ENCODE measurements around the gene CRACR2B. TPM values are rescaled to one million over a fixed set of nuclear protein-coding genes. Genes with fewer than 3 reads are reported as not detected.

Gene CRACR2B
- total RNA-seq, 1 experiment from 2014 or later, result 11.8 TPM

GRCh38 chr11:804599-804964 lies 23.1 kb upstream of the CRACR2B start:
- Histone ChIP-seq H2AFZ (ENCODE audit: low read depth, low read length, poor library complexity, severe bottlenecking) (no peak overlapping the region), H3K27ac (ENCODE audit: low read depth, low read length) (peak overlapping the region; percentile 93)
- CTCF ChIA-PET, result no interaction called here

GRCh38 chr11:808427-809286 lies 19.1 kb upstream of the CRACR2B start:
- peak overlapping the region; percentile 100 for H3K9ac ChIP-seq (ENCODE audit: low read length)
- BruUV-seq (replicated peaks), result TSS peak; percentile 80
- intact Hi-C loops (cut with micrococcal nuclease), result loop anchor here (1.0 to 5.0 kb wide), 2 partner anchors 12 to 34 kb away; partner anchors contain the start of genes POLR2L and TSPAN4
- H3K36me3 ChIP-seq (ENCODE audit: control insufficient read depth in 1 of 2, insufficient read depth in 2 of 2, low read length in 2 of 2), result peaks cover 21 to 38% of the 10 kb centered on the region in 2 experiments
- no peak for TF ChIP-seq ELF1 (IDR thresholded peaks at IDR 0.05; ENCODE audit: borderline replicate concordance, low read depth)
- no peak for TF ChIP-seq EGR1 (IDR thresholded peaks at IDR 0.05; ENCODE audit: low read depth)
- peak; percentile 19 for TF ChIP-seq YY1 (IDR thresholded peaks at IDR 0.05; ENCODE audit: extremely low read depth, insufficient replicate concordance, low read depth, low read length)
- peak in 2 of 3 experiments; percentile 36 to 47; a peak in 4 of 6 replicates for TF ChIP-seq CTCF (IDR thresholded peaks at IDR 0.05 in 2 of 3, conservative IDR thresholded peaks at IDR 0.05 in 1 of 3; ENCODE audit: borderline replicate concordance in 1 of 3, insufficient read depth in 1 of 3, low read depth in 2 of 3, low read length in 2 of 3)
- TF ChIP-seq REST (IDR thresholded peaks at IDR 0.05; ENCODE audit: low read depth), result no peak
- no peak for TF ChIP-seq POLR2AphosphoS5 (IDR thresholded peaks at IDR 0.05; ENCODE audit: low read depth, low read length)
- no peak for TF ChIP-seq POLR2A (IDR thresholded peaks at IDR 0.05; ENCODE audit: borderline replicate concordance, extremely low read depth, insufficient read depth, insufficient read length)
- H3K27ac ChIP-seq (ENCODE audit: low read depth, low read length), result peak overlapping the region; percentile 93
- H3K27me3 ChIP-seq (ENCODE audit: insufficient read depth, low read length), result no peaks in the 10 kb centered on the region
- peak overlapping the region; percentile 82 to 97 for H3K4me3 ChIP-seq (replicated peaks in 1 of 2; ENCODE audit: low read depth in 1 of 2, low read length in 2 of 2)
- ChIA-PET POLR2A (interaction anchor here (1.0 to 4.4 kb wide), 7 partner anchors 10 to 34 kb away, joined by 3 to 45 read pairs (median 6); partner anchors contain the start of genes CRACR2B, PNPLA2 and TSPAN4), RAD21 (ENCODE audit: low non-redundant PET in 1 of 2, low total read pairs in 2 of 2, uncharacterized antibody in 2 of 2, unreplicated experiment in 2 of 2) (no interaction called here), CTCF (interaction anchor here (0.8 to 1.5 kb wide), 4 partner anchors 8 to 33 kb away, joined by 3 to 7 read pairs (median 3); partner anchors contain the start of gene PNPLA2)
- peaks cover 63% of the 10 kb centered on the region for H3K79me2 ChIP-seq (ENCODE audit: insufficient read depth, low read length)
- H3K9me3 ChIP-seq (ENCODE audit: control insufficient read depth in 1 of 2, insufficient read depth in 1 of 2, low read depth in 1 of 2, low read length in 2 of 2), result no peaks in the 10 kb centered on the region
- H3K4me1 ChIP-seq (ENCODE audit: control insufficient read depth in 1 of 2, insufficient read depth in 2 of 2, low read length in 2 of 2), result peaks cover 27 to 58% of the 10 kb centered on the region in 2 experiments
- peak; percentile 24 for ATAC-seq
- no peak for DNase-seq (ENCODE audit: low read depth, low spot score)
- H4K20me1 ChIP-seq (ENCODE audit: insufficient read depth), result peaks cover 17% of the 10 kb centered on the region; the same call in 1 of the 2 replicates
- H3K4me2 ChIP-seq (ENCODE audit: low read length), result peak overlapping the region; percentile 88
- H3K9me2 ChIP-seq (ENCODE audit: insufficient read depth), result no peaks in the 10 kb centered on the region
- H2AFZ ChIP-seq (ENCODE audit: low read depth, low read length, poor library complexity, severe bottlenecking), result no peak overlapping the region

More at GRCh38 chr11:804599-804964, 23.1 kb upstream of the CRACR2B start:
- DNase-seq (ENCODE audit: low read depth, low spot score), result no peak
- Histone ChIP-seq H3K4me3 (replicated peaks in 1 of 2; ENCODE audit: low read depth in 1 of 2, low read length in 2 of 2) (peak overlapping the region; percentile 66 to 72), H3K79me2 (ENCODE audit: insufficient read depth, low read length) (peaks cover 30% of the 10 kb centered on the region), H3K9ac (ENCODE audit: low read length) (peak overlapping the region; percentile 83), H3K9me2 (ENCODE audit: insufficient read depth) (no peaks in the 10 kb centered on the region), H3K9me3 (ENCODE audit: control insufficient read depth in 1 of 2, insufficient read depth in 1 of 2, low read depth in 1 of 2, low read length in 2 of 2) (no peaks in the 10 kb centered on the region), H3K4me2 (ENCODE audit: low read length) (peak overlapping the region; percentile 87), H4K20me1 (ENCODE audit: insufficient read depth) (no peaks in the 10 kb centered on the region), H3K36me3 (ENCODE audit: control insufficient read depth in 1 of 2, insufficient read depth in 2 of 2, low read length in 2 of 2) (peaks cover 0 to 9% of the 10 kb centered on the region in 2 experiments; a peak in 1 of 4 replicates), H3K4me1 (ENCODE audit: control insufficient read depth in 1 of 2, insufficient read depth in 2 of 2, low read length in 2 of 2) (peaks cover 22 to 32% of the 10 kb centered on the region in 2 experiments), H3K27me3 (ENCODE audit: insufficient read depth, low read length) (no peaks in the 10 kb centered on the region)
- intact Hi-C loops (cut with micrococcal nuclease), result no loop called here
- ChIA-PET POLR2A (interaction anchor here (1.5 kb wide), 1 partner anchor 30 kb away, joined by 3 read pairs; no protein-coding TSS in a partner anchor), RAD21 (ENCODE audit: low non-redundant PET in 1 of 2, low total read pairs in 2 of 2, uncharacterized antibody in 2 of 2, unreplicated experiment in 2 of 2) (no interaction called here)
- TF ChIP-seq POLR2AphosphoS5 (IDR thresholded peaks at IDR 0.05; ENCODE audit: low read depth, low read length), result no peak
- ATAC-seq, result no peak
- no TSS peak for BruUV-seq (replicated peaks)

Data from HCT116 (cell line).